Measurements from ENCODE around the gene ZDHHC13.

DNA sequence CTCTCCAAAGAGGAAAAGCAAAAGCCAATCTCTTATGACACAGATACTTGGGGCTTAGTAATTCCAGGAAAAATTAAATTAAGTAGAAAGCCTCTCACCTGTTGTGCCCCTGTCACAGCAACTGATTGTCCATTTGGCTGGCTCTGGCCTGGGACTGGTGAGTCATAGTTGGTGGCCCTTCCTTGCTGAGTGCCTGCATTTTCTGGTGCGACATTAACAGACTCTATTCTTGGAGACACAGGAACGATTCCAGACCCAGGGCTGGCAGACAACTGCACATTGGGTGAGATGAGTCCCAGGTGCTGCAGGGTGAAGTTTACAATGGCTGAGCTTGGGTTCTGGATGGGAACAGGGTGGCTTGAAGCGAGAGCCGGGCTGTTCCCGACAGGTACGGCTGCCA is 108.2 kb downstream of the ZDHHC13 start:
- no peak for TF ChIP-seq CTCF (IDR thresholded peaks at IDR 0.05; ENCODE audit: control extremely low read depth in 1 of 3, insufficient read depth in 1 of 3, low read depth in 1 of 3, low read length in 3 of 3)
- no peak for TF ChIP-seq CEBPB (IDR thresholded peaks at IDR 0.05; ENCODE audit: low read depth, low read length)
- TF ChIP-seq, protein P1, sequence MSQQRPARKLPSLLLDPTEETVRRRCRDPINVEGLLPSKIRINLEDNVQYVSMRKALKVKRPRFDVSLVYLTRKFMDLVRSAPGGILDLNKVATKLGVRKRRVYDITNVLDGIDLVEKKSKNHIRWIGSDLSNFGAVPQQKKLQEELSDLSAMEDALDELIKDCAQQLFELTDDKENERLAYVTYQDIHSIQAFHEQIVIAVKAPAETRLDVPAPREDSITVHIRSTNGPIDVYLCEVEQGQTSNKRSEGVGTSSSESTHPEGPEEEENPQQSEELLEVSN (IDR thresholded peaks at IDR 0.05), result no peak
- TF ChIP-seq EZH2 (IDR thresholded peaks at IDR 0.05; ENCODE audit: low read depth, low read length, severe bottlenecking), result no peak
- TF ChIP-seq GABPA (IDR thresholded peaks at IDR 0.05; ENCODE audit: borderline replicate concordance, insufficient read depth, low read length), result no peak
- TF ChIP-seq POLR2A (IDR thresholded peaks at IDR 0.05; ENCODE audit: control extremely low read depth in 1 of 2, low read depth in 2 of 2, low read length in 2 of 2), result no peak
